ENCODE results near the gene APRT. TPM values are rescaled to one million over a fixed set of nuclear protein-coding genes. Genes with fewer than 3 reads are reported as not detected.

Gene APRT
- polyA plus RNA-seq, 3 donors = 162 to 256 (median 227) TPM

- no peak overlapping the region for H3K27ac ChIP-seq (ENCODE audit: low read depth, low read length)
- WGBS, 3 donors = 47 to 57% (median 55%) methylated on average over 26 of the region's 26 CpGs
These were observed 1.8 kb upstream of the APRT start for GRCh38 chr16:88813269-88814143.

DNA sequence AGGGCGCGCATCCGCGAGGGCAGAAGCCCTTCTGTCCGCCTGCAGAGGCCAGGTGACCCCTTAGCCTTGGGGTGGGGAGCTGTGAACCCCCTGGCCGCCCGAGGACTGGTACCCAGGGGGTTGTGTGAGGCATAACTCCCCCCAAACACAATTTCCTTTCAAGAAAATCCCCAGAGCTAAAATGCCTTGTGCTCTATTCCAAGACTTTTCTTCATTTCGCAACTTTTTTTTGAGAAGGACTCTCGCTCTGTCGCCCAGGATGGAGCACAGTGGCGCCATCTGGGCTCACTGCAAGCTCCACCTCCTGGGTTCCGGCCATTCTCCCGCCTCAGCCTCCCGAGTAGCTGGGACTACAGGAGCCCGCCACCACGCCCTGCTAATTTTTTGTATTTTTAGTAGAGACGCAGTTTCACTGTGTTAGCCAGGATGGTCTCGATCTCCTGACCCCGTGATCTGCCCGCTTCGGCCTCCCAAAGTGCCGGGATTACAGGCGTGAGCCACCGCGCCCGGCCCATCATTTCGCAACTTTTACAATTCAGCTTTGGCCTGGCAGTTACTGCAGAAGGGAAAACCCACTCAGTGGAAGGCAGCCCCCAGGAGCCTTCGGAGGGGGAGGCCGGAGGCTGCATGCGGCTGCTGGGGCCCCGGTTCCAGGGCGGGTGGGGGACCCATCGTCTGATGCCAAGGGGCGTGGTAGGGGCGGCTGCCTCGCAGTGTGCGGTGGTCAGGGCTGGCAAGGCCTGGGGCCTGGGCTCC lies 963 bp upstream of the APRT start:
- H3K27ac ChIP-seq (ENCODE audit: low read depth, low read length) = no peak overlapping the region
- WGBS, 3 donors = 31 to 50% (median 36%) methylated on average over 37 of the region's 37 CpGs

DNA sequence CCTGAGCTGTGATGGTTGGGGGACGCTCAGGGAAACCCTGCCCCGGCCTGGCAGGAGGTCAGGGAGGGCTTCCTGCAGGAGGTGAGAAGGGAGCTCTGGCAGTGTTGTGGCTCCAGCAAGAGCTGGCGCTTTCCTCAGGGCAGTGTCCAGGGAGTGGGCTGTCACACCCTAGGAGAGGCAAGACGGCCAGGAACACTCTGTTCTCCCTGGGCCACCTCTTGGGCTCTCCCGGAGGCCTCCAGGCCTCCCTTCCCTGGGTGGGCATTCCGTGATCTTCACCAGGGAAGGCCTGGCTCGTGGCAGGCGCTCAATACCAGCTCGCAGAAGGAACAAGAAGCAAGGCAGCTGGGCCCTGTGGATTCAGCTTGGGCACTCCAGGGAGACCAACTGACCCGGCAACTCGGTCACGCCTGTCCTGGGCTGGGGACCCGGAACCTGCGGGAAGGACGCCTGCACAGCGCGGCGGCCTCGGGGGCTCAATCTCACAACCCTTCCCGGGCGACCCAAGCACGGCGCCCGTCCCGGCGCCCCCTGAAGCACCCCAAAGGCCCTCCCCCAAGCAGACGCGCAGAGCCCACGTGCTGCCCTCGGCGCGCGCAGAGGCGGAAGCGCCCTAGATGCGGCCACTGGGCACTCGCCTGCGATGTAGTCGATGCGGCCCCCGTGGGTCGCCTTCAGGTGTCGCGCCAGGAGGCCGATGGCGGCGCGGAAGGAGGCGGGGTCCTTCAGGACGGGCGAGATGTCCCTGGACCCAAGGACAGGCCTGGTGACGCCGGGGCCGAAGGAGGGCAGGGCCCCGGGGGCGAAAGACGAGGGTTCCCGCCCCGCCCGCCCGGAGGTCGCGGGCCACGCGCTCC lies 588 bp downstream of the APRT start:
- WGBS, 3 donors = 1 to 2% (median 2%) methylated on average over 53 to 65 of the region's 65 CpGs
- peak overlapping the region; percentile 70 for H3K27ac ChIP-seq (ENCODE audit: low read depth, low read length)

GRCh38 chr16:88810166-88810911 lies 1.4 kb downstream of the APRT start:
- 21 to 45% (median 29%) methylated on average over 12 of the region's 12 CpGs for WGBS, 3 donors
- H3K27ac ChIP-seq (ENCODE audit: low read depth, low read length) = no peak overlapping the region

DNA sequence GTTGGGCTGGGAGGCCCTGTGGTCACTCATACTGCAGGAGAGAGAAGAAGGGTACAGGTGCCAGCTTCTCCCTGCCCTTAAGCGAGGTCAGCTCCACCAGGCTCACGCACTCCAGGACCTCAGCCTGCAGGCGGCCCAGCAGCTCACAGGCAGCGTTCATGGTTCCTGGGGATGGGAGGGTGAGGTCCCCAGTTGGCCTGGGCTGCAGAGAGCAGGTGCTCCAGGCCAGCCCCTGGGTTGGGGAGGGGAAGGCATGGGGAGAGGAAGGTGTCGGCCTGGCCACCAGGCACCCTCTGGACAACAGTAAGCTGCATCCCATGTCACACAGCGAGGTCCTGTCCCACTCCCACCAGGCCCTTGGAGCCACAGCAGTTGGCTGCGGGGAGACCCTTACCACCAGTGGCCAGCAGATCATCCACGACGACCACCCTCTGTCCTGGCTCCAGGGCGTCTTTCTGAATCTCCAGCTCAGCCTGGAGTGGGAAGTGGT lies 2.0 kb downstream of the APRT start:
- no peak overlapping the region for H3K27ac ChIP-seq (ENCODE audit: low read depth, low read length)
- 78 to 84% (median 79%) methylated on average over 10 of the region's 10 CpGs for WGBS, 3 donors

DNA sequence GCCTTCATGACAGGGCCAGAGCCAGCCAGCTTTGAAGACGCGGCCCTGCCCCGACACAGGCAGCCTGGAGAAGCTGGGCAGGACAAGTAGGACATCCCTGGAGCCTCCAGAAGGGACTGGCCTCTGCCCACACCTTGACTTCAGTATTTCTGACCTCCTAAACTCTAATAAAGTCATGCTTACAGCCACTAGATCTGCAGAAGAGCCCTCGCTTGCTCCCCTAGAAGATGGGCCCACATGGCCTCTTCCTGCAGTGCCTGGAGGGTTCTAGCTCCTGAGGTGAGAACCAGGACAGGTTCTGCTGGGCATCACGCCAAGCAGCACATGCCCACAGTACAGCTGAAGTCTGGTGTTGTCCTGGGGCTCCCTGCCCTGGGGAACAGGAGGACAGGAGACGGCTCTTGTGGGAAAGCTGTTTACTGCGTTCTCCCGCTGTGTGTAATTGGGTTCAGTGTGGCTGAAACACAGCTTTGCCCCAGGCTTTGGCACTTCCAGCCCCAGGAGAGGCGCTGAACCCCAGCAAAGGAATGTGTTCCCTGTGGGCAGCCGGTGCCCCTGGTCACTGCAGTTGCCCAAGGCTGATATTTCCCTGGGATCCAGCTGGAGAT lies 2.6 kb downstream of the APRT start:
- no peak overlapping the region for H3K27ac ChIP-seq (ENCODE audit: low read depth, low read length)
- 82 to 86% (median 83%) methylated on average over 10 of the region's 10 CpGs for WGBS, 3 donors

- H3K27ac ChIP-seq (ENCODE audit: low read depth, low read length) = no peak overlapping the region
- WGBS, 3 donors = 90 to 94% (median 94%) methylated on average over 26 of the region's 26 CpGs
These were observed 3.9 kb downstream of the APRT start for GRCh38 chr16:88807626-88808453.

DNA sequence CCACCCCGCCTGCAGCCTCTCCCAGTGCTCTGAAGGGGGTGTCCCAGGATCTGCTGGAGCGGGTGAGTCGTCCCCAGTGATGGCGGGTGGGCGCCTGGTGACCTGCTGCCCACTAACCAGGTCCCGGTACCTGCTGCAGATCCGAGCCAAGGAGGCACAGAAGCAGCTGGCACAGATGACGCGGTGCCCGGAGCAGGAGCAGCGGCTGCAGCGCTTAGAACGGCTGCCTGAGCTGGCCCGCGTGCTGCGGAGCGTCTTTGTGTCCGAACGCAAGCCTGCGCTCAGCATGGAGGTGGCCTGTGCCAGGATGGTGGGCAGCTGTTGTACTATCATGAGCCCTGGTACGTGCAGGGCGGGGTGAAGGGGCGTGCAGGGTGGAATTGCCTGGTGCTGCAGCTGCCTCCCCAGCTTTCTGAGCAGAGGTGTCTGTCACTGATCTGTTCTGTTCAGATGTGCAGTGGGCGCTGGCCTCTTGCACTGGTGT lies 4.5 kb downstream of the APRT start:
- WGBS, 3 donors = 88 to 93% (median 91%) methylated on average over 23 to 24 of the region's 24 CpGs
- H3K27ac ChIP-seq (ENCODE audit: low read depth, low read length) = no peak overlapping the region

DNA sequence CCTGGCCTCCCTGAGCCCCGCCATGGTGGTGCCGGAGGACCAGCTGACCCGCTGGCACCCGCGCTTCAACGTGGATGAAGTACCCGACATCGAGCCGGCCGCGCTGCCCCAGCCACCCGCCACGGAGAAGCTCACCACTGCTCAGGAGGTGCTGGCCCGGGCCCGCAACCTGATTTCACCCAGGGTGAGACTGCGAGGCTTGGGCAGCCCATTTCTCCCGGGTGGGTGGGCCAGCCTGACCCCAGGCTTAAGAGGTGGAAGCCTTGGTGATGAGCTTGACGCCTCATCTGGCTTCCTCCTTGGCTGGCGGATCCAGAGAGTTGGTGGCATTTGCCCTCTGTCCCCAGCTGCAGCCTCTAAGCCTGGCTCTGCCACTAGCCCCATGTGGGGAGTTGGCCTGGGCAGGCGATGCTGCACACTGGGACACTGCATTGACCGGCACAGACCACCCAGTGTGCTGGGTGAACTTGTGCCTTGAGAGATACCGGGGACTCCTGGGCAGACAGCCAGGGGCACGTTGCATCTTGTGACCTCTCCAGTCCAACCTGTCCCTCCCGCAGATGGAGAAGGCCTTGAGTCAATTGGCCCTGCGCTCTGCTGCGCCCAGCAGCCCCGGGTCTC lies 5.1 kb downstream of the APRT start:
- H3K27ac ChIP-seq (ENCODE audit: low read depth, low read length) = no peak overlapping the region
- 79 to 85% (median 82%) methylated on average over 26 to 27 of the region's 27 CpGs for WGBS, 3 donors

- no peak overlapping the region for H3K27ac ChIP-seq (ENCODE audit: low read depth, low read length)
- 90 to 95% (median 95%) methylated on average over 21 of the region's 21 CpGs for WGBS, 3 donors
These were observed 5.8 kb downstream of the APRT start for GRCh38 chr16:88805887-88806393.

DNA sequence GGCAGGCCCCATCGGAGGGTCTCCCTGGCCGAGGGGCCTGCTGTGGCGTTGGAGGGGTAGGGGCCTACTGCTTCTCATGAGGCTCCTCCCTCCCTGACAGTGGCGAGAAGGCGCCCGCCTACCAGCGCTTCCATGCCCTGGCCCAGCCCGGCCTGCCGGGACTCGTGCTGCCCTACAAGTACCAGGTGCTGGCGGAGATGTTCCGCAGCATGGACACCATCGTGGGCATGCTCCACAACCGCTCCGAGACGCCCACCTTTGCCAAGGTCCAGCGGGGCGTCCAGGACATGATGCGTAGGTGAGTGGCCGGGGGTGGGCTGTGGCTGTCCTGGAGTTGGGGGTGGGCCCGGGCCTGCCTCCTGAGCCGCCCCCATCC lies 6.4 kb downstream of the APRT start:
- WGBS, 3 donors = 86 to 88% (median 88%) methylated on average over 21 to 22 of the region's 22 CpGs
- no peak overlapping the region for H3K27ac ChIP-seq (ENCODE audit: low read depth, low read length)

GRCh38 chr16:88804552-88805339 lies 7.0 kb downstream of the APRT start:
- no peak overlapping the region for H3K27ac ChIP-seq (ENCODE audit: low read depth, low read length)
- WGBS, 3 donors = 27 to 31% (median 28%) methylated on average over 37 to 39 of the region's 39 CpGs

DNA sequence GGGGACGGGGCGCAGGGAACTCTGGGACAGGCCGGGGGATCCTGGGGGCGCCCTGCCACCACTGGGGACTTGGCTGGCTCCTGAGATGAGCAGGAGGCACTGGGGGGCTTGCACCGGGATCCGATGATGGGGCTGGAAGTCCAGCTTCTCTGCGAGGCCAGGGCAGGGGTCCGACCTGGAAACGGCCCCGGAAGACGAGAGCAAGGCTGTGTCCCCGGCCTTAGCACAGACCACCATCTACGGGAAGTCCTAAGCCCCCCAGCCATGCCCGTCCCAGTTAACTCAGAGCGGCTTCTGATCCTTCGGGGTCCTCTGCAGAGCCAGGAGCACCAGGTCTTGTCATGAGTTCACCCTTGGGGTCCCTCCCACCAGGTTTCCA lies 7.6 kb downstream of the APRT start:
- no peak overlapping the region for H3K27ac ChIP-seq (ENCODE audit: low read depth, low read length)
- WGBS, 3 donors = 1 to 3% (median 2%) methylated on average over 14 to 16 of the region's 16 CpGs

- WGBS, 3 donors = 0 to 1% (median 1%) methylated on average over 84 to 97 of the region's 98 CpGs
These were observed 8.3 kb downstream of the APRT start, which contains the start of gene CDT1 for GRCh38 chr16:88803264-88803987. Gene CDT1 (plus strand): TSS chr16:88803789. CDS start chr16:88803832, 43 bp downstream.

DNA sequence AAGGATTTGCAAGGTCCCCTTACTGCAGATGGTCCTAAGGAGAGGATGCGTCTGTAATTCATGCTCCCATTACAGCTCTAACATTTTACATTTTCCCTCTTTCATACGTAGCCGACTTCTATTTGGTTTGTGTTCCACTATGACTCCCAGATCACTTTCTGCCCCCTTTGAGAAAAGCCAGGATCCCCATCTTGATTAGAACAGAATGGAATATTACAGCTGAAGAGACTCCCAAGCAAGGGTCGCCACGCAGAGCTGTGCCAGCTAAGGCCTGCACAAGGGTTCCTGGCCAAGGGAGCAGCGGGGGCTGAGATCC lies 11.5 kb downstream of the APRT start:
- 71 to 78% (median 77%) methylated on average over 6 of the region's 6 CpGs for WGBS, 3 donors

More at GRCh38 chr16:88803264-88803987, 8.3 kb downstream of the APRT start, which contains the start of gene CDT1:
- H3K27ac ChIP-seq (ENCODE audit: low read depth, low read length) = peak within 1 kb of the TSS; percentile 44

More for the DNA sequence above, 11.5 kb downstream of the APRT start:
- no peak overlapping the region for H3K27ac ChIP-seq (ENCODE audit: low read depth, low read length)
